Natural killer cell (primary cell): ENCODE data around the gene KDM6B. TPM values are rescaled to one million over a fixed set of nuclear protein-coding genes. Genes with fewer than 3 reads are reported as not detected.

Source experiments
- ATAC-seq, 3 donors: fragments of 150-1000 bp in 2 of 3; fragments of 200-7000 bp in 1 of 3; cut with Tn5 transposase; 1 replicate in 1 of 3; 2 replicates in 2 of 3; pipeline ENCODE4 v1.10.0; 2021; ENCODE audit warnings: mild to moderate bottlenecking in 2 of 3, moderate library complexity in 2 of 3
- DNase-seq, 2 donors: peaks; one replicate each; pipeline versions ENCODE4 v3.0.0 to v3.0.0-alpha.2; 2013 to 2021; ENCODE audit warnings: mixed read lengths in 1 of 2
- H3K27ac ChIP-seq: one replicate; pipeline ENCODE4 v1.5.1; 2013; ENCODE audit warnings: mild to moderate bottlenecking, low read length
- H3K27me3 ChIP-seq: one replicate; pipeline ENCODE4 v1.6.1; 2013; ENCODE audit warnings: low read length; ENCODE audit not compliant: control insufficient read depth, insufficient read depth
- H3K36me3 ChIP-seq: one replicate; pipeline ENCODE4 v1.6.1; 2013; ENCODE audit warnings: low read length; ENCODE audit not compliant: control insufficient read depth, insufficient read depth
- H3K4me1 ChIP-seq: one replicate; pipeline ENCODE4 v1.6.1; 2013; ENCODE audit warnings: low read length; ENCODE audit not compliant: control insufficient read depth, insufficient read depth
- H3K4me3 ChIP-seq: one replicate; pipeline ENCODE4 v1.5.1; 2013; ENCODE audit warnings: low read length
- H3K9me3 ChIP-seq: one replicate; pipeline ENCODE4 v1.6.1; 2013; ENCODE audit warnings: low read length; ENCODE audit not compliant: control insufficient read depth, insufficient read depth
- H3K27ac Mint-ChIP-seq, 2 donors: one replicate each; pipeline ENCODE4 v1.8.0; 2022; ENCODE audit warnings: mild to moderate bottlenecking in 2 of 2, mixed read lengths in 2 of 2, moderate library complexity in 1 of 2
- H3K27me3 Mint-ChIP-seq, 2 donors: one replicate each; pipeline ENCODE4 v1.8.0; 2022; ENCODE audit warnings: low read depth in 2 of 2, mixed read lengths in 2 of 2
- H3K36me3 Mint-ChIP-seq: one replicate; pipeline ENCODE4 v1.8.0; 2022; ENCODE audit warnings: mixed read lengths
- H3K4me1 Mint-ChIP-seq, 2 donors: one replicate each; pipeline ENCODE4 v1.8.0; 2022; ENCODE audit warnings: mixed read lengths in 2 of 2
- H3K4me3 Mint-ChIP-seq: one replicate; pipeline ENCODE4 v1.8.0; 2022; ENCODE audit warnings: mild to moderate bottlenecking, moderate library complexity, mixed read lengths
- H3K9me3 Mint-ChIP-seq, 2 donors: one replicate each; pipeline ENCODE4 v1.8.0; 2022; ENCODE audit warnings: mixed read lengths in 2 of 2
- CTCF ChIP-seq: fragments of 200-600 bp; IDR thresholded peaks from one replicate; pipeline ENCODE4 v1.8.0; 2022; ENCODE audit warnings: antibody characterized with exemption
- whole genome bisulfite sequencing: methylation state at CpG from one replicate; pipeline ENCODE4 v1.1.7; 2013; ENCODE audit warnings: missing lambda C conversion rate; ENCODE audit not compliant: insufficient coverage; 5-methylcytosine and 5-hydroxymethylcytosine counted together
- intact Hi-C: fragments of 100-400 bp; cut with micrococcal nuclease; formaldehyde crosslinking; loops from one replicate; pipeline ENCODE4 v1.14.2; 2022
- total RNA-seq, 4 donors: library from RNA; stranded (reverse); fragments of 120-200 nt in 1 of 4; gene quantifications; one replicate each; pipeline versions ENCODE4 v1.2.3 to v1.2.4, GENCODE V29; 2013 to 2022

Gene KDM6B
- total RNA-seq, 3 donors from 2014 or later (not counting 1 experiment from before 2014, with no cell fraction given), result 104 to 165 (median 149) TPM

GRCh38 chr17:7880076-7880868 is 46.3 kb downstream of the KDM6B start:
- H3K4me1 ChIP-seq, result peaks cover 8% of the 10 kb centered on the region
- peaks cover 33% of the 10 kb centered on the region for H3K36me3 ChIP-seq
- H3K9me3 ChIP-seq, result no peaks in the 10 kb centered on the region
- TF ChIP-seq CTCF, result no peak
- ATAC-seq (no peak), DNase-seq (no peak)
- no peak overlapping the region for H3K4me3 Mint-ChIP-seq
- no peak overlapping the region for H3K4me3 ChIP-seq
- no peaks in the 10 kb centered on the region for H3K9me3 Mint-ChIP-seq
- H3K27ac ChIP-seq, result no peak overlapping the region
- 85% methylated on average over 3 of the region's 3 CpGs for WGBS
- H3K4me1 Mint-ChIP-seq, result peaks cover 6 to 8% of the 10 kb centered on the region in 2 donors
- no peak overlapping the region for H3K27ac Mint-ChIP-seq
- H3K36me3 Mint-ChIP-seq, result no peaks in the 10 kb centered on the region
- intact Hi-C loops, result no loop called here
- H3K27me3 Mint-ChIP-seq, result no peaks in the 10 kb centered on the region
- no peaks in the 10 kb centered on the region for H3K27me3 ChIP-seq

DNA sequence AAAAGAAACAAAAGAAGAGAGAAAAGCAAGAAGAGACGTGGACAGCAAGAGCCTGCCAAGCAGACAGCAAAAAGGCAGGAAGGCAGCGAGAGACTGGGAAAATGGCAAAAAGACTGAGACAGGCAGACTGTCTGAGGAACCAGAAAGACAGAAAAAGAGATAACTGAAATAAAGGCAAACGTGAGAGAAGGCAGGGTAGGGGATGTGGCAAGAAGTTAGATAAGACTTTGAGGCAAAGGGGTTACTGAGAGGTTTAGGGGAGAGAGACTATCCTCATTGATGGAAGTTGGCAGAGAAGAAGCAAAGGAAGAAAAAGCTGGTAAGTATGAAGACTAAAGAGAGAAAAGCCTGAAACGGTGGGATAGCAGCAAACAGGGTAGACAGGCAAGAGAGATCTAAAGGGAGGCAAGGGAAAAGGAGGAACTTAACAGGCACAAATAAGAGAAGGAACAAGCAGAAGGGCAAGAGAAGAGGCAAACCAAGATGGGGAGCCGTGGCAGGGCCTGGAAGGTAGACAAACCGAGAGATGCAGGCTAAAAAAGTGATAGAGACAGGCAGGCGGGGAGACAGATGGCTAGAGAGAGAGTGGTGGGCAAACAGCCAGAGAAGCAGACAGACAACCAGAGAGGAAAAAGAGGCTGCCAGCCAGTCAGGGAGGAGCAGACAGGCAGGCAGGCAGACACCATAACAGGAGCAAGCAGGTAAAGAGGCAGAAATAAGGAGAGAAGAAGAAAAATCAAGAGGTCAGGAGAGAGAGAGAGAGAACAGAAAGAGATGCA is 47.4 kb downstream of the KDM6B start:
- H3K36me3 ChIP-seq, result peaks cover 28% of the 10 kb centered on the region
- 58% methylated on average over 7 of the region's 7 CpGs for whole genome bisulfite sequencing
- H3K36me3 Mint-ChIP-seq, result no peaks in the 10 kb centered on the region
- H3K9me3 Mint-ChIP-seq, result no peaks in the 10 kb centered on the region
- no peak overlapping the region for H3K4me3 Mint-ChIP-seq
- H3K27ac Mint-ChIP-seq, result no peak overlapping the region
- H3K4me1 Mint-ChIP-seq, result peaks cover 2 to 3% of the 10 kb centered on the region in 2 donors
- TF ChIP-seq CTCF, result no peak
- peaks cover 18% of the 10 kb centered on the region for H3K4me1 ChIP-seq
- no peak overlapping the region for H3K4me3 ChIP-seq
- H3K27ac ChIP-seq, result no peak overlapping the region
- intact Hi-C loops, result no loop called here
- H3K27me3 ChIP-seq, result no peaks in the 10 kb centered on the region
- no peak for ATAC-seq
- H3K27me3 Mint-ChIP-seq, result no peaks in the 10 kb centered on the region
- DNase-seq, result no peak
- H3K9me3 ChIP-seq, result no peaks in the 10 kb centered on the region

DNA sequence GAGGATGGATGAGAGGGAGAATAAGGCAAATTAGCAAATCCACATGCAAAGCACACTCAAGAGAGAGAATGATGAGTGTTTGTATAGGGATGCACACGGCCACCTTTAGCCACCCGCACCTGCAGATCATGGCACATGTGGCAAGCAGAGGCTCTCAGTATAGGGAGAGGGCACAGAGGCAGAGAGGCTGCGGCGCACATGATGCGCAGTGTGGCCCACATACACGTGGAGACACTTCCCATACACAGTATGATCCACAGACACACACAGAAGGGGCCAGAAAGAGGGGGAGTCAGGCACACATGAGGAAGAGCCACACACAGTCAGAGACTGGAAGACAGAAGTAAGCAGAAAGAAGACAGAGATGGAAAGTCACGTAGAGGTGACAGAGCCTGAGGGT is 48.1 kb downstream of the KDM6B start:
- intact Hi-C loops, result no loop called here
- 76% methylated on average over 3 of the region's 7 CpGs for WGBS
- H3K27ac ChIP-seq, result no peak overlapping the region
- H3K4me3 Mint-ChIP-seq, result no peak overlapping the region
- no peaks in the 10 kb centered on the region for H3K9me3 Mint-ChIP-seq
- no peaks in the 10 kb centered on the region for H3K9me3 ChIP-seq
- no peak for TF ChIP-seq CTCF
- no peak overlapping the region for H3K27ac Mint-ChIP-seq
- no peaks in the 10 kb centered on the region for H3K36me3 Mint-ChIP-seq
- peaks cover 24% of the 10 kb centered on the region for H3K4me1 ChIP-seq
- H3K4me3 ChIP-seq, result no peak overlapping the region
- H3K27me3 Mint-ChIP-seq, result no peaks in the 10 kb centered on the region
- peaks cover 27% of the 10 kb centered on the region for H3K36me3 ChIP-seq
- H3K4me1 Mint-ChIP-seq, result no peaks in the 10 kb centered on the region
- no peaks in the 10 kb centered on the region for H3K27me3 ChIP-seq
- ATAC-seq (no peak), DNase-seq (peak in 1 of 2 donors; percentile 25)
